Measurements from ENCODE around the gene APEH.

DNA sequence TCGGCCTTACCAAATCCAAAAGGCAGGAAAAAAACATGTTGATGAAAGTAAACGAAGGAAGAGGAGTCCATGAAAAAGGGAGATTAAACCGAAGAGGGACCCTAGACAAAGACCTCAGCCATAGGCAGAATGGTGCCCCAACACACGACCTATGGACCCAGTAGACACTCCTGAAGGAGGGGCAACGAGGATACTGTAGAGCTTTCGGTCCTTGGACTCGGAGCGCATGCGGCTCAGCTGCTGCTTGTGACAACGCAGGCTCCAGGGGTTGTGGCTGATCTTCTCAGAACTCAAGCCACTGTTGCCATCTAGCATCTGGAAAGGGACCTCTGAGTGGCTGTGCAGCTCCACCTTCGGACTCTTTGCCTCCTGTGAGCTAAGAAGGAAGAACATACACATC, 58.4 kb downstream of the APEH start:
- TF ChIP-seq, protein P1, sequence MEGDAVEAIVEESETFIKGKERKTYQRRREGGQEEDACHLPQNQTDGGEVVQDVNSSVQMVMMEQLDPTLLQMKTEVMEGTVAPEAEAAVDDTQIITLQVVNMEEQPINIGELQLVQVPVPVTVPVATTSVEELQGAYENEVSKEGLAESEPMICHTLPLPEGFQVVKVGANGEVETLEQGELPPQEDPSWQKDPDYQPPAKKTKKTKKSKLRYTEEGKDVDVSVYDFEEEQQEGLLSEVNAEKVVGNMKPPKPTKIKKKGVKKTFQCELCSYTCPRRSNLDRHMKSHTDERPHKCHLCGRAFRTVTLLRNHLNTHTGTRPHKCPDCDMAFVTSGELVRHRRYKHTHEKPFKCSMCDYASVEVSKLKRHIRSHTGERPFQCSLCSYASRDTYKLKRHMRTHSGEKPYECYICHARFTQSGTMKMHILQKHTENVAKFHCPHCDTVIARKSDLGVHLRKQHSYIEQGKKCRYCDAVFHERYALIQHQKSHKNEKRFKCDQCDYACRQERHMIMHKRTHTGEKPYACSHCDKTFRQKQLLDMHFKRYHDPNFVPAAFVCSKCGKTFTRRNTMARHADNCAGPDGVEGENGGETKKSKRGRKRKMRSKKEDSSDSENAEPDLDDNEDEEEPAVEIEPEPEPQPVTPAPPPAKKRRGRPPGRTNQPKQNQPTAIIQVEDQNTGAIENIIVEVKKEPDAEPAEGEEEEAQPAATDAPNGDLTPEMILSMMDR (IDR thresholded peaks at IDR 0.05), result no peak
- no peak for TF ChIP-seq POLR2A (IDR thresholded peaks at IDR 0.05)

Data from prostate gland (tissue), 2 donors.